Tibial nerve (tissue), 4 donors: Measurements from ENCODE around the gene C17orf75. TPM values are rescaled to one million over a fixed set of nuclear protein-coding genes. Genes with fewer than 3 reads are reported as not detected.

ENCODE experiments used
- DNase-seq, 2 donors: peaks; one replicate each; pipeline ENCODE4 v3.0.0-alpha.2; 2019; ENCODE audit warnings: low spot score in 2 of 2
- H3K27ac ChIP-seq, 4 donors: fragments of 200-600 bp; sonication (generic) in 3 of 4; one replicate each; pipeline ENCODE4 v1.5.1; 2017 to 2019; ENCODE audit warnings: mild to moderate bottlenecking in 1 of 4
- H3K27me3 ChIP-seq, 2 donors: fragments of 200-600 bp; sonication (generic) in 1 of 2; one replicate each; pipeline versions ENCODE4 v1.5.1 to v1.6.0; 2017 to 2019
- H3K36me3 ChIP-seq, 3 donors: fragments of 200-600 bp; sonication (generic); one replicate each; pipeline ENCODE4 v1.5.1; 2018 to 2019
- H3K4me1 ChIP-seq, 4 donors: fragments of 200-600 bp; sonication (generic) in 3 of 4; one replicate each; pipeline ENCODE4 v1.5.1; 2017 to 2019
- H3K4me3 ChIP-seq, 4 donors: fragments of 200-600 bp; sonication (generic) in 3 of 4; one replicate each; pipeline ENCODE4 v1.5.1; 2017 to 2019; ENCODE audit warnings: mild to moderate bottlenecking in 1 of 4, moderate library complexity in 1 of 4
- H3K9me3 ChIP-seq, 4 donors: fragments of 200-600 bp; sonication (generic) in 3 of 4; one replicate each; pipeline ENCODE4 v1.5.1; 2017 to 2019
- EP300 ChIP-seq, 2 donors: sonication (generic); formaldehyde crosslinking; IDR thresholded peaks; one replicate each; pipeline ENCODE4 v1.6.1; 2017; ENCODE audit warnings: antibody characterized with exemption in 2 of 2, mild to moderate bottlenecking in 1 of 2
- POLR2A ChIP-seq, 2 donors: fragments of 450-650 bp; IDR thresholded peaks; one replicate each; pipeline ENCODE4 v1.6.1; 2017; ENCODE audit warnings: antibody characterized with exemption in 2 of 2, mild to moderate bottlenecking in 2 of 2, moderate library complexity in 2 of 2
- WGBS, 2 donors: methylation state at CpG; one replicate each; pipeline ENCODE4 v1.1.5; 2018; 5-methylcytosine and 5-hydroxymethylcytosine counted together
- total RNA-seq, 4 donors: library from RNA; depleted of rRNA; stranded (reverse); fragments of >200 nt; gene quantifications; one replicate each; pipeline ENCODE4 v1.1.0, GENCODE V29; 2016
- TF ChIP-seq, protein P1 (sequence below), 5 experiments: fragments of 200-600 bp in 3 of 5; fragments of 450-650 bp in 2 of 5; sonication (generic) in 3 of 5; IDR thresholded peaks; one replicate each; pipeline ENCODE4 v1.5.1; 2016 to 2019; ENCODE audit warnings: antibody characterized with exemption in 5 of 5, mild to moderate bottlenecking in 3 of 5, moderate library complexity in 2 of 5

The C17orf75 gene
- total RNA-seq, 4 donors from 2014 or later, result 5.9 to 20.2 (median 16.8) TPM

DNA sequence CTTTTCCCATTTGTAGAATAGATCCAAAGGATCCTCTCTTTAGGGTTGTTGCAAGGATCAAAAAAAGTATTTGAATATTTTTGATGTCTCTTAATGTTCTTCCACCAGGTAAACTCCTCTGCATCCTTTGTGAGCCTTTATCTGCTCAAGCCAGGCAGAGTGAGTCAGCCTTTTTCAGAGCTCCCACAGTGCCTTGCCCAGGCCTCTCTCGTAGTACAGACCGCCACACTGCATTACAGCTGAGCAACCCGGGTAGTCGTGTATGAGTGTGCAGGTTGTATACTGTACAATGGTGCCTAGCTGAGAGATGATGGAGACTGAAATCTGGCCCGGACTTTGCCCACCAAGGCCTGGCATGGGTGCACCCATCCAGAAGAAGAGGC is 55.5 kb downstream of the C17orf75 start:
- Histone ChIP-seq H3K27ac (no peak overlapping the region), H3K4me1 (peaks cover 0 to 7% (median 0%) of the 10 kb centered on the region in 4 donors), H3K36me3 (no peaks in the 10 kb centered on the region), H3K9me3 (no peaks in the 10 kb centered on the region), H3K4me3 (no peak overlapping the region), H3K27me3 (peaks cover 0 to 14% of the 10 kb centered on the region in 2 donors)
- no peak for DNase-seq
- WGBS, 2 donors, result 81 to 83% methylated on average over 5 of the region's 5 CpGs
- no peak for TF ChIP-seq POLR2A (IDR thresholded peaks at IDR 0.05)
- no peak for TF ChIP-seq EP300 (IDR thresholded peaks at IDR 0.05)
- TF ChIP-seq, protein P1, sequence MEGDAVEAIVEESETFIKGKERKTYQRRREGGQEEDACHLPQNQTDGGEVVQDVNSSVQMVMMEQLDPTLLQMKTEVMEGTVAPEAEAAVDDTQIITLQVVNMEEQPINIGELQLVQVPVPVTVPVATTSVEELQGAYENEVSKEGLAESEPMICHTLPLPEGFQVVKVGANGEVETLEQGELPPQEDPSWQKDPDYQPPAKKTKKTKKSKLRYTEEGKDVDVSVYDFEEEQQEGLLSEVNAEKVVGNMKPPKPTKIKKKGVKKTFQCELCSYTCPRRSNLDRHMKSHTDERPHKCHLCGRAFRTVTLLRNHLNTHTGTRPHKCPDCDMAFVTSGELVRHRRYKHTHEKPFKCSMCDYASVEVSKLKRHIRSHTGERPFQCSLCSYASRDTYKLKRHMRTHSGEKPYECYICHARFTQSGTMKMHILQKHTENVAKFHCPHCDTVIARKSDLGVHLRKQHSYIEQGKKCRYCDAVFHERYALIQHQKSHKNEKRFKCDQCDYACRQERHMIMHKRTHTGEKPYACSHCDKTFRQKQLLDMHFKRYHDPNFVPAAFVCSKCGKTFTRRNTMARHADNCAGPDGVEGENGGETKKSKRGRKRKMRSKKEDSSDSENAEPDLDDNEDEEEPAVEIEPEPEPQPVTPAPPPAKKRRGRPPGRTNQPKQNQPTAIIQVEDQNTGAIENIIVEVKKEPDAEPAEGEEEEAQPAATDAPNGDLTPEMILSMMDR (IDR thresholded peaks at IDR 0.05), result no peak

DNA sequence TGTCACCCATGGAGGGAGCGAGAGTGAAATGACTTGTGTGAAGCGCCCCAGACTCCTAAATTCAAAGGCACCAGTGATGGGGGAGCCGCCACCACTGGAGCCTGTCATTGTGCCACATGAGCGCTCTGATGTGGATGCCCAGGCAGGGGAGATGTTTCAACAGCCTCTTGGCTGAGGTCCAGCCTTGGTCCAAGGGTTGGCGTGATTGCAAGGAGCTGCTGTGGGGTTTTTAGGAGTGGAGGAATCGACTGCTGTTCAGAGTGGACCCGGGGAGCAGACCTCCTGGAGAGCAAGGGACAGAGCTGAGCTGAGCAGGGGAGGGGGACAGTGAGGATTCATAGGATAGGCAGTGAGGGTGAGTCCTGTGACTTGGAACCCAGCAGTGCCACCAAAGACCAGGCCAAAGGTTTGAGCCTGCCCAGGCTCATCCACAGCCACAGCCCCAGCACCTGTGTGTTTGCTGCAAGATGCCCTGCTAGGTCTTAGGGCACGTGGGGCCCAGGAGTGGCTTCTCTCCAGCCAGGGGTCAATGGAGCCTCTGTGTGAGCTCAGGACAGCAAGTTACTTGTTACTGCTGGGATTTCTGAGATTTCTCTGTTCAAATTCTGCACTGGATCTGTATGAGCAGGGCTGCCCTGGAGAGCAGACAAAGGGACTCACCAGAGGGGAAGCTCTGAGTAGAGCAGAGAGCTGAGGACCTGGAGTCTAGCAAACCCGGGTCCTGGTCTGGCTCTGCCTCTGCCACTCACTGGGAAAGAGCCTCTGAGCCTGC is 56.0 kb downstream of the C17orf75 start:
- Histone ChIP-seq H3K27ac (no peak overlapping the region), H3K4me3 (no peak overlapping the region), H3K27me3 (peaks cover 0 to 14% of the 10 kb centered on the region in 2 donors), H3K4me1 (peaks cover 0 to 12% (median 0%) of the 10 kb centered on the region in 4 donors), H3K9me3 (no peaks in the 10 kb centered on the region), H3K36me3 (no peaks in the 10 kb centered on the region)
- TF ChIP-seq, protein P1 (IDR thresholded peaks at IDR 0.05), result no peak
- TF ChIP-seq EP300 (IDR thresholded peaks at IDR 0.05) (no peak), POLR2A (IDR thresholded peaks at IDR 0.05) (no peak)
- 66 to 78% methylated on average over 9 of the region's 9 CpGs for WGBS, 2 donors
- no peak for DNase-seq

- WGBS, 2 donors, result 91 to 96% methylated on average over 8 of the region's 8 CpGs
- no peaks in the 10 kb centered on the region for H3K9me3 ChIP-seq
- DNase-seq, result no peak
- H3K36me3 ChIP-seq, result no peaks in the 10 kb centered on the region
- H3K4me3 ChIP-seq, result no peak overlapping the region
- peaks cover 0 to 14% of the 10 kb centered on the region in 2 donors for H3K27me3 ChIP-seq
- TF ChIP-seq, protein P1 (IDR thresholded peaks at IDR 0.05), result no peak
- TF ChIP-seq EP300 (IDR thresholded peaks at IDR 0.05) (no peak), POLR2A (IDR thresholded peaks at IDR 0.05) (no peak)
- H3K27ac ChIP-seq, result no peak overlapping the region
- peaks cover 0 to 13% (median 0%) of the 10 kb centered on the region in 4 donors for H3K4me1 ChIP-seq
Observed at GRCh38 chr17:32285306-32285705, 56.7 kb downstream of the C17orf75 start.

DNA sequence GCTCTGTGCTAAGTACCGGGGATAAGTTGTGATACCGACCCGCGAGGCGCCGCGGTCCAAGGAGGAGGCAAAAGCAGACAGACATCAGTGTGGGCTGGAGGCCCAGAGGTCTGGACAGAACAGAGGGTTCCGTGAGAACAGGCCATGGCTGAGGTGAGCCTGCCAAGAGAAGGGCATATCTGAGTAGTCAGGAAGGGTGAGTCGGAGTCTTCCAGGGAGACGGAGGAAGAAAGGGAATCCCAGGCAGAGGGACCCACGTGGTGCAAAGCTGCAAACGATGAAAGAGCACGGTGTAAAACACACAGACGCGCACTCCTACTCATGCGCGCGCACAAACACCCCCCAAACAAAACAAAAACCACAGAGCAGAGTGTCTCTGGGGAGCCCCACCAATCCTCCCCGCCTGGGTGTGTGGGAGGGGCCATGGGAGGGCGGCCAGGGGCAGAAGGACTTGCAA is 58.2 kb downstream of the C17orf75 start:
- H3K4me3 ChIP-seq, result no peak overlapping the region
- DNase-seq, result no peak
- WGBS, 2 donors, result 52 to 58% methylated on average over 20 of the region's 20 CpGs
- H3K9me3 ChIP-seq, result no peaks in the 10 kb centered on the region
- no peaks in the 10 kb centered on the region for H3K36me3 ChIP-seq
- H3K4me1 ChIP-seq, result peaks cover 0 to 17% (median 0%) of the 10 kb centered on the region in 4 donors
- H3K27ac ChIP-seq, result no peak overlapping the region
- TF ChIP-seq POLR2A (IDR thresholded peaks at IDR 0.05), result no peak
- TF ChIP-seq, protein P1 (IDR thresholded peaks at IDR 0.05), result no peak
- no peak for TF ChIP-seq EP300 (IDR thresholded peaks at IDR 0.05)
- H3K27me3 ChIP-seq, result peaks cover 0 to 14% of the 10 kb centered on the region in 2 donors

DNA sequence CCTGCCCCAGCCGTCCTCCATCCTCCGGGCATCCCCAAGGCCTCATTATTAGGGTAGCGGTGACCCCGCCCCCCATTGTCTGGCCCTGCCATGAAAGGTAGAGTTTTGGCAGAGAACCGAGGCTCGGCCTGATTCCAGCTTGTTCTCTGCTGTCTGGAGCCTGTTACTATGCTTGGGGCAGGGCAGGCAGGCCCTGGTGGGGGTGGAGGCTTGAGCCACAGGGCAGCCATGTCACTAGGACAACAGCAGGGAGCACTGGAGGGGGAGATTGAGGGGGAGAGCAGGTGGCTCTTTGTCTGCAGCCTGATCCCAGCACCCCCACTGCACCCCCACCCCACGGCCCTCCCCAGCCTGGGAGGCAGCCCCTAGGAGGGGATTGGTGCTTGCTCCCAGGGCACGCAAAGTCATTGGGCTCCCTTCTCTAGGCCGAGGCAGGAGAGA is 60.9 kb downstream of the C17orf75 start:
- Histone ChIP-seq H3K27ac (no peak overlapping the region), H3K4me1 (peaks cover 0 to 21% (median 0%) of the 10 kb centered on the region in 4 donors), H3K36me3 (no peaks in the 10 kb centered on the region), H3K27me3 (peaks cover 0 to 14% of the 10 kb centered on the region in 2 donors), H3K4me3 (no peak overlapping the region), H3K9me3 (no peaks in the 10 kb centered on the region)
- TF ChIP-seq EP300 (IDR thresholded peaks at IDR 0.05) (no peak), POLR2A (IDR thresholded peaks at IDR 0.05) (no peak)
- TF ChIP-seq, protein P1 (IDR thresholded peaks at IDR 0.05), result no peak
- WGBS, 2 donors, result 13 to 80% methylated on average over 5 to 6 of the region's 9 CpGs
- peak in 1 of 2 donors; percentile 19 for DNase-seq
